Stimulated activated CD4-positive, alpha-beta T cell treated with anti-CD3 and anti-CD28 coated beads, TNF-alpha, amount 100 ng/mL, for 4 hours (primary cell): ENCODE data around the gene GABPA.
"Not testable (repeated sequence)": the region's sequence is repeated elsewhere in the genome, so short reads cannot be mapped to it uniquely, and the experiment has no call there.

Source experiments
- DNase-seq, 3 experiments: peaks; one replicate each; pipeline ENCODE4 v3.0.0-alpha.2; 2020; ENCODE audit warnings: low read depth in 3 of 3

GABPA gene

GRCh38 chr21:25734904-25735645 lies at the start of gene GABPA, which contains the start of gene ATP5PF:
Gene GABPA (plus strand): TSS chr21:25734972. CDS start chr21:25741599, 6,627 bp downstream.
Gene ATP5PF (minus strand): TSS chr21:25734904. CDS start chr21:25729794, 5,110 bp downstream.
- peak; percentile 93 to 98 (median 96) for DNase-seq

- DNase-seq = no peak
These were observed 47.0 kb upstream of the GABPA start for GRCh38 chr21:25687787-25688186.

- no peak for DNase-seq
These were observed 46.3 kb upstream of the GABPA start for GRCh38 chr21:25688275-25689155.

GRCh38 chr21:25689226-25689625 lies 45.5 kb upstream of the GABPA start:
- DNase-seq = no peak

GRCh38 chr21:25691976-25692375 lies 42.8 kb upstream of the GABPA start:
- no peak for DNase-seq

- not testable (repeated sequence) for DNase-seq
These were observed 39.3 kb upstream of the GABPA start for GRCh38 chr21:25695461-25695860.

GRCh38 chr21:25700741-25701140 lies 34.0 kb upstream of the GABPA start:
- DNase-seq = no peak

- no peak for DNase-seq
These were observed 33.2 kb upstream of the GABPA start for GRCh38 chr21:25701529-25701928.

GRCh38 chr21:25708467-25709065 lies 26.2 kb upstream of the GABPA start:
- peak in 1 of 3 experiments; percentile 31 for DNase-seq

GRCh38 chr21:25709684-25710265 lies 25.0 kb upstream of the GABPA start:
- DNase-seq = no peak

GRCh38 chr21:25710550-25710949 lies 24.2 kb upstream of the GABPA start:
- DNase-seq = no peak

- DNase-seq = not testable (repeated sequence)
These were observed 20.7 kb upstream of the GABPA start for GRCh38 chr21:25714066-25714465.

GRCh38 chr21:25717491-25718147 lies 17.2 kb upstream of the GABPA start:
- DNase-seq = no peak

- no peak for DNase-seq
These were observed 12.8 kb upstream of the GABPA start for GRCh38 chr21:25721987-25722386.

GRCh38 chr21:25722631-25723030 lies 12.1 kb upstream of the GABPA start:
- DNase-seq = no peak

- no peak for DNase-seq
These were observed 2.5 kb upstream of the GABPA start for GRCh38 chr21:25732091-25732760.

- peak in 1 of 3 experiments; percentile 13 for DNase-seq
These were observed 716 bp upstream of the GABPA start for GRCh38 chr21:25733859-25734653.

GRCh38 chr21:25734654-25734903 lies 193 bp upstream of the GABPA start:
- DNase-seq = no peak

- peak in 2 of 3 experiments; percentile 53 to 55 for DNase-seq
These were observed 1.1 kb downstream of the GABPA start for GRCh38 chr21:25735646-25736597.
